Articular chondrocyte of knee joint (primary cell): ENCODE measurements around the gene TLE1. TPM values are rescaled to one million over a fixed set of nuclear protein-coding genes. Genes with fewer than 3 reads are reported as not detected.

Source experiments
- small RNA-seq: library from RNA; depleted of rRNA; stranded (forward); fragments of <200 nt; gene quantifications from one replicate; pipeline ENCODE3, GENCODE V24; 2012
- total RNA-seq: library from RNA; depleted of rRNA; stranded (reverse); fragments of >200 nt; gene quantifications from 2 replicates; pipeline ENCODE4 v1.2.3, GENCODE V29; 2012

Gene TLE1
- total RNA-seq: 18.7 and 20.5 TPM in 2 replicates

DNA sequence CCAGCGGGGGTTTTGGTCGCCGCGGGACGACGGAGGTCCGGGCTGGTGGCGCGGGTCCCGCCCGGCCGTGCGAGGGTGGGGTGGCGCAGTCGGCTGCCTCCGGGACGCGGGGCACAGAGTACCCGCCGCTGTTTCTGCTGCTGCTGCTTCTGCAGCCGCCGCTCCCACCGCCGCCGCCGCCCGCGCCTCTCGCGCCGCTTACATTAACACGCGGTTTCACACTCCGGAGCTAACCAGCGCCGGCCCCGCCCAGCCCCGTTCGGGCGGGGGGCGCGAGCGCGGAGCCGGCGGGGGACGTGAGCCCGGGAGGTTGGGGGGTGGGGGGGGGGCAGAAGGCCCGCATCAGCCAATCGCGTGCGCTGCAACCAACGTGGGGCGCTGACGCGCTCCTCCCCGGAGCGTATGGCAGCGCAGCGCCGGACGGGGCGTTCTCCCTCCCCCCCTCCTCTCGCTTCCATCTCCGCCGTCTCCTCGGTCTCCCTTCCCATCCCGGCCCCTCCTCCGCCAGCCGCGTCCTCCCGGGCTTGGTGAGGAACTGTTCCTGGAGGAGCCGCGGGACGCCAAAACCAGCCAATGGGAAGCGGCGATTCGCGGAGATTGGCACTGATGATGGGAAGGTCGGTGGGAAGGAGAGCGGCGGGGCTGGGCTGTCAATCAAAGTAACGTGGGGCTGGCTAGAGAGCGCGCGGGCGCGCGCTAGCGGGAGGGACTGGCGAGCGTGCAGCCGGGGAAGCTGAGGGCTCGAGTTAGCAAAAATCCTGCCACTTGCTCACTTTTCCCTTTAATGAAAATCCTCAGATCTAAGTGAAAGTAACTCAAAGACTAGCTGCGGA lies at the start of gene TLE1:
Gene TLE1 (minus strand): TSS at position 205 of the 833 bp plus-strand sequence. CDS start 1,307 bp downstream, outside the sequence.

Small RNAs within 50 kb of the gene (small RNA-seq; reads per million reads assigned to genes)
- gene RNU6-1035P: not detected

Other genes with a start within 250 kb of the TLE1 start
- not detected in 2 replicates for gene SPATA31D4, start 238.9 kb upstream of the TLE1 start, total RNA-seq